A549 (cell line): ENCODE data around the gene NPSR1. TPM values are rescaled to one million over a fixed set of nuclear protein-coding genes. Genes with fewer than 3 reads are reported as not detected.

Source experiments
- ATAC-seq, 2 experiments: fragments of 200-7000 bp in 1 of 2; fragments of >200 bp in 1 of 2; cut with Nextera tagmentation in 1 of 2; cut with Tn5 transposase in 1 of 2; 3 replicates each; pipeline versions ENCODE4 v1.8.0 to v1.9.1; 2018 to 2020; ENCODE audit warnings: mild to moderate bottlenecking in 1 of 2, moderate library complexity in 1 of 2
- CTCF ChIA-PET: fragments of 300-600 bp; sonication (Branson Sonifier 250); formaldehyde crosslinking; extraction: SDS; loops from one replicate; lab custom pipeline; 2021; ENCODE audit warnings: antibody characterized with exemption, inconsistent platforms; lab: Yijun Ruan, JAX
- POLR2A ChIA-PET: fragments of 350-600 bp; formaldehyde crosslinking; extraction: SDS; loops from one replicate; lab custom pipeline; 2021; ENCODE audit warnings: antibody characterized with exemption, inconsistent platforms; lab: Yijun Ruan, JAX
- DNase-seq, 2 experiments: peaks; one replicate each; pipeline versions ENCODE4 v3.0.0 to v3.0.0-alpha.2; 2011 to 2016; ENCODE audit warnings: low read depth in 1 of 2, low spot score in 1 of 2
- FAIRE-seq: peaks from 2 replicates; lab custom pipeline; 2011; peaks lifted over from hg19 to GRCh38; lab: Jason Lieb, UNC
- H3K27ac ChIP-seq, 2 experiments: fragments of >200 bp; sonication (Bioruptor Twin); formaldehyde crosslinking; 3 replicates each; pipeline ENCODE4 v1.5.1; 2016 to 2017
- H3K4me1 ChIP-seq: fragments of >200 bp; sonication (Bioruptor Twin); formaldehyde crosslinking; 3 replicates; pipeline ENCODE4 v1.6.1; 2016
- H3K4me2 ChIP-seq: fragments of >200 bp; sonication (Bioruptor Twin); formaldehyde crosslinking; 3 replicates; pipeline ENCODE4 v1.6.1; 2016
- H3K4me3 ChIP-seq: fragments of >200 bp; sonication (Bioruptor Twin); formaldehyde crosslinking; 3 replicates; pipeline ENCODE4 v1.5.1; 2016
- H3K9me3 ChIP-seq: fragments of >200 bp; sonication (Bioruptor Twin); formaldehyde crosslinking; 3 replicates; pipeline ENCODE4 v1.6.1; 2016
- ATOH8 ChIP-seq: fragments of 250-450 bp; sonication (Bioruptor Pico); IDR thresholded peaks from 2 replicates; pipeline ENCODE4 v1.5.0; 2020; ENCODE audit warnings: low read depth, mild to moderate bottlenecking, moderate library complexity
- E2F6 ChIP-seq: IDR thresholded peaks from 2 replicates; pipeline ENCODE4 v1.6.1; 2012; ENCODE audit warnings: low read depth, borderline replicate concordance
- EHF ChIP-seq: fragments of 250-450 bp; sonication (Bioruptor Pico); IDR thresholded peaks from 2 replicates; pipeline ENCODE4 v1.5.0; 2020; ENCODE audit warnings: mild to moderate bottlenecking
- ELK1 ChIP-seq: fragments of 150-350 bp; IDR thresholded peaks from 2 replicates; pipeline ENCODE4 v1.6.1; 2014; ENCODE audit warnings: low read depth, mild to moderate bottlenecking, low read length
- FOSB ChIP-seq: fragments of 250-450 bp; sonication (Bioruptor Pico); IDR thresholded peaks from 2 replicates; pipeline ENCODE4 v1.5.0; 2020; ENCODE audit warnings: mild to moderate bottlenecking, moderate library complexity
- GATA3 ChIP-seq: IDR thresholded peaks from 2 replicates; pipeline ENCODE4 v1.6.1; 2012; ENCODE audit warnings: borderline replicate concordance
- HDAC2 ChIP-seq: fragments of 200-600 bp; sonication (generic); IDR thresholded peaks from 2 replicates; pipeline ENCODE4 v1.6.1; 2016
- HOXA7 ChIP-seq: fragments of 250-450 bp; sonication (Bioruptor Pico); IDR thresholded peaks from 2 replicates; pipeline ENCODE4 v1.5.0; 2020; ENCODE audit warnings: mild to moderate bottlenecking, moderate library complexity
- HOXB13 ChIP-seq: fragments of 250-450 bp; sonication (Bioruptor Pico); IDR thresholded peaks from 2 replicates; pipeline ENCODE4 v1.5.0; 2020; ENCODE audit warnings: low read depth, mild to moderate bottlenecking, moderate library complexity
- HOXB5 ChIP-seq: fragments of 250-450 bp; sonication (Bioruptor Pico); IDR thresholded peaks from 2 replicates; pipeline ENCODE4 v1.5.0; 2020; ENCODE audit warnings: mild to moderate bottlenecking, moderate library complexity
- KDM1A ChIP-seq: fragments of 200-600 bp; sonication (generic); IDR thresholded peaks from 2 replicates; pipeline ENCODE4 v1.6.1; 2016; ENCODE audit warnings: low read depth, mild to moderate bottlenecking
- MAFK ChIP-seq: fragments of 450-650 bp; IDR thresholded peaks from 2 replicates; pipeline ENCODE4 v1.6.1; 2014; ENCODE audit not compliant: partially characterized antibody
- MAZ ChIP-seq: fragments of 150-350 bp; IDR thresholded peaks from 2 replicates; pipeline ENCODE4 v1.6.1; 2014; ENCODE audit warnings: antibody characterized with exemption, low read depth, low read length, borderline replicate concordance
- NFE2L2 ChIP-seq: fragments of 150-350 bp; conservative IDR thresholded peaks from 2 replicates; pipeline ENCODE4 v1.6.1; 2014; ENCODE audit warnings: low read length
- NR3C1 ChIP-seq: fragments of >200 bp; sonication (Bioruptor Twin); formaldehyde crosslinking; IDR thresholded peaks from 3 replicates; pipeline ENCODE4 v1.6.1; 2017
- POLR2A ChIP-seq: IDR thresholded peaks from 2 replicates; pipeline ENCODE4 v1.6.1; 2012; ENCODE audit warnings: mild to moderate bottlenecking, low read length
- RARB ChIP-seq: fragments of 250-450 bp; sonication (Bioruptor Pico); IDR thresholded peaks from 2 replicates; pipeline ENCODE4 v1.8.0; 2021; ENCODE audit warnings: mild to moderate bottlenecking, moderate library complexity
- RFX5 ChIP-seq: fragments of 450-650 bp; IDR thresholded peaks from 2 replicates; pipeline ENCODE4 v1.7.1; 2014; ENCODE audit warnings: antibody characterized with exemption, mild to moderate bottlenecking, moderate library complexity
- USF2 ChIP-seq: fragments of 450-650 bp; IDR thresholded peaks from 2 replicates; pipeline ENCODE4 v1.6.1; 2014; ENCODE audit warnings: antibody characterized with exemption
- ZC3H11A ChIP-seq: fragments of 450-650 bp; IDR thresholded peaks from 2 replicates; pipeline ENCODE4 v1.6.1; 2014; ENCODE audit warnings: antibody characterized with exemption, mild to moderate bottlenecking
- WGBS: methylation state at CpG from one replicate; pipeline ENCODE4 v1.1.6; 2017; ENCODE audit errors: missing lambda C conversion rate; 5-methylcytosine and 5-hydroxymethylcytosine counted together
- polyA plus RNA-seq, 4 experiments: library from polyadenylated mRNA; depleted of rRNA in 3 of 4; stranded (reverse); fragments of >200 nt; fragmentation: RNase III in 1 of 4; extraction: RNeasy Plus Mini Kit Qiagen cat#74134 plus additional on column Dnase treatment in 1 of 4; gene quantifications; 2 replicates in 3 of 4; 3 replicates in 1 of 4; pipeline ENCODE4 v1.2.3, GENCODE V29; 2011 to 2017

The NPSR1 gene
- polyA plus RNA-seq, 2 of the 4 experiments (the other 2 are of a cell fraction) = not detected

GRCh38 chr7:34687529-34687928 is 29.5 kb downstream of the NPSR1 start:
- WGBS = 40% methylated on average over 2 of the region's 2 CpGs
- Histone ChIP-seq H3K27ac (no peak overlapping the region), H3K4me2 (no peak overlapping the region), H3K9me3 (no peaks in the 10 kb centered on the region), H3K4me1 (no peaks in the 10 kb centered on the region), H3K4me3 (no peak overlapping the region)
- CTCF ChIA-PET = no interaction called here
- POLR2A ChIA-PET = no interaction called here
- FAIRE-seq = no peak
- TF ChIP-seq USF2 (no peak), MAFK (peak; percentile 70)
- ATAC-seq = no peak
- DNase-seq = no peak

- ATAC-seq = no peak
- CTCF ChIA-PET = no interaction called here
- no peak for DNase-seq
- Histone ChIP-seq H3K4me3 (no peak overlapping the region), H3K4me2 (no peak overlapping the region), H3K4me1 (no peaks in the 10 kb centered on the region), H3K27ac (no peak overlapping the region), H3K9me3 (peaks cover 21% of the 10 kb centered on the region)
- TF ChIP-seq ELK1 = no peak
- TF ChIP-seq HOXA7 = no peak
- TF ChIP-seq MAZ = no peak
- no peak for TF ChIP-seq NR3C1
- POLR2A ChIA-PET = no interaction called here
- no peak for FAIRE-seq
- WGBS = 88% methylated on average over 1 of the region's 1 CpG
Observed at GRCh38 chr7:34696415-34696814, 38.4 kb downstream of the NPSR1 start.

GRCh38 chr7:34709771-34710170 is 51.8 kb downstream of the NPSR1 start:
- no peak for TF ChIP-seq FOSB (CRISPR knock-in tag)
- no peak for TF ChIP-seq HDAC2
- TF ChIP-seq KDM1A = no peak
- no peak for TF ChIP-seq ZC3H11A
- TF ChIP-seq HOXB5 = no peak
- no peak for TF ChIP-seq RARB (CRISPR knock-in tag)
- TF ChIP-seq ATOH8 (CRISPR knock-in tag) = no peak
- no peak for TF ChIP-seq GATA3
- no peak for TF ChIP-seq E2F6
- no peak for TF ChIP-seq MAFK
- TF ChIP-seq NFE2L2 = no peak
- TF ChIP-seq MAZ = no peak
- TF ChIP-seq HOXB13 = no peak
- no peak for TF ChIP-seq POLR2A
- no peak for TF ChIP-seq RFX5
- TF ChIP-seq EHF (CRISPR knock-in tag) = no peak
- TF ChIP-seq, all 56 proteins: peak for 0
- DNase-seq (no peak), ATAC-seq (no peak), FAIRE-seq (no peak)
- H3K4me2 ChIP-seq = no peak overlapping the region
- H3K4me3 ChIP-seq = no peak overlapping the region
- POLR2A ChIA-PET = no interaction called here
- no peaks in the 10 kb centered on the region for H3K9me3 ChIP-seq
- H3K27ac ChIP-seq = no peak overlapping the region
- 18% methylated on average over 2 of the region's 2 CpGs for WGBS
- H3K4me1 ChIP-seq = no peaks in the 10 kb centered on the region
- CTCF ChIA-PET = interaction anchor here (0.7 to 1.6 kb wide), 5 partner anchors 40 to 1072 kb away, joined by 3 read pairs; no protein-coding TSS in a partner anchor
